Measurements from ENCODE around the gene PYDC1.
A peak's percentile ranks its signal among the peaks of the same experiment; 100 is the strongest.
"Not testable (repeated sequence)": the region's sequence is repeated elsewhere in the genome, so short reads cannot be mapped to it uniquely, and the experiment has no call there.

Gene PYDC1

DNA sequence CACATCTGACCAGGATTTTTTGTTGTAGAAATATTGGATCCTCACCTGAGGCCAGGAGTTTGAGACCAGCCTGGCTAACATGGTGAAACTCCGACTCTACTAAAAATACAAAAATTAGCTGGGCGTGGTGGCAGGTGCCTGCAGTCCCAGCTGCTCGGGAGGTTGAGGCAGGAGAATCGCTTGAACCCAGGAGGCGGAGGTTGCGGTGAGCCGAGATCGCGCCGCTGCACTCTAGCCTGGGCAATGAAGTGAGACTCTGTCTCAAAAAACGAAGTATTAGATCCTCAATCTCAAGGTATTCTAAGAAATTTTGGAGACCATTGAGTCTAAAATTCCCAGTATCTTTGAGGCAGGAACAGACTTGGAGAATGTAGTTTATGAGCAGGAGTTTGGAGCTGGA, 21.1 kb downstream of the PYDC1 start:
- DNase-seq: not testable (repeated sequence)

DNA sequence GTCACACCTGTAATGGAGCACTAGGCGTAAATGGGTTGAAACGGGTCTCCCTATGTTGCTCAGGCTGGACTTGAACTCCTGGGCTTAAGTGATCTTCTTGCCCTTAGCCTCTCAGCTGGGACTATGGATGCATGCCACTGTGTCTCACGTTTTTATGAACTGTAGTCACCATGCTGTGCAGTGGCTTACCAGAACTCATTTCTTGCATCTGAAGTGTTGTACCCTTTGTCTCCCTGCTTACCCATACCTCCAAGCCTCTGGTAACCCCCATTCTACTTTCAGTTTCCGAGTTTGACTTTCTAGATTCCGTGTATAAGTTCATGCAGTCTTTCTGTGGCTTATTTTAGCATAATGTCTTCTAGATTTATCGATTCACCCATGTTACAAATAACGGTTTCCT, 22.0 kb downstream of the PYDC1 start:
- DNase-seq: no peak

DNA sequence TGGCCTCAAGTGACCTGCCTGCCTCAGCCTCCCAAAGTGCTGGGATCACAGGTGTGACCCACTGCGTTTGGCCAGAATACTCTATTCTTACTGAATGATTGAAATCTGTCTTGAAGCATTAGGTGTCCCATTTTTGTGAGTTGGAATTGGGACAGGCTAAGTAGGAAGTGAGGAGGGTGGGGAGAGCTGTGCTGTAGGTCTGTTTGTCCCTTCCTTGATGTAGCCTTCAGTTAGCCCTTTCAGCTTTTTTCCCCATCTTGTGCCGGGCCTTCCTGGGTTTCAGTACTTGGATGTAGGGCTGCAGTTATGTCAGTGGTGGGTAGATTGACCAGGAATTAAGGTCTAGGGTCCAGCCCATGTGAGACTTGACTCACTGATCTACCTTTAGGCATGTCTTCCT, 23.1 kb downstream of the PYDC1 start:
- DNase-seq: no peak

DNA sequence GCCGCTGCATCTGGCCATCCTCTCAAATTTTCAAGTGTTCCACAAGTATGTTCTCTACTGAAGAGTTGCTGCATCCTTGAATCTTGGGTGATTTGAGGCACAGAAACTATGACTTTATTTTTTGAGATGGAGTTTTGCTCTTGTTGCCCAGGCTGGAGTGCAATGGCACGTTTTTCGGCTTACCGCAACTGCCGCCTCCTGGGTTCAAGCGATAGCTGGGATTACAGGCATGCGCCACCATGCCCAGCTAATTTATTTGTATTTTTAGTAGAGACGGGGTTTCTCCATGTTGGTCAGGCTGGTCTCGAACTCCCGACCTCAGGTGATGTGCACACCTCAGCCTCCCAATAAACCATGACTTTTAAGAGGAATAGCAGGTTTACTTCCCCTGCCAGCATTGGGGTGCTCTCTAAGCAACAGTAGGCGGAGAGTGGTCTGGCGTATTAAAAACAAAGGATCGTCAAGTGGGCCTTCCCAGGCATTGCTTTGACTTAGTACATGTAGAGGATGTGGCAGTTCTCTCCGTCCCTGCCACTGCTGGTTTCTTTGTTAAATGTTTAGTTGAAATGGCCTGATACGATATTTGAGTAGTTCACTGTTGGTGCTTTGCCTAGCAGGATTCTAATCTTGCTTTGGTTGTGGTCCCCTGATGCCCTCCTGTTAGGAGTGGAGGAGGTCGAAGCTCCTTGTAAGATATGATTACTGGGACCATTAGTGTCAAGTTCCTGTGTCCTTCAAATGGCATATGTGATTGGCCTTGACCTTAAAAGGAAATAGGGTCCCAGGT, 23.9 kb downstream of the PYDC1 start:
- no peak for DNase-seq

DNA sequence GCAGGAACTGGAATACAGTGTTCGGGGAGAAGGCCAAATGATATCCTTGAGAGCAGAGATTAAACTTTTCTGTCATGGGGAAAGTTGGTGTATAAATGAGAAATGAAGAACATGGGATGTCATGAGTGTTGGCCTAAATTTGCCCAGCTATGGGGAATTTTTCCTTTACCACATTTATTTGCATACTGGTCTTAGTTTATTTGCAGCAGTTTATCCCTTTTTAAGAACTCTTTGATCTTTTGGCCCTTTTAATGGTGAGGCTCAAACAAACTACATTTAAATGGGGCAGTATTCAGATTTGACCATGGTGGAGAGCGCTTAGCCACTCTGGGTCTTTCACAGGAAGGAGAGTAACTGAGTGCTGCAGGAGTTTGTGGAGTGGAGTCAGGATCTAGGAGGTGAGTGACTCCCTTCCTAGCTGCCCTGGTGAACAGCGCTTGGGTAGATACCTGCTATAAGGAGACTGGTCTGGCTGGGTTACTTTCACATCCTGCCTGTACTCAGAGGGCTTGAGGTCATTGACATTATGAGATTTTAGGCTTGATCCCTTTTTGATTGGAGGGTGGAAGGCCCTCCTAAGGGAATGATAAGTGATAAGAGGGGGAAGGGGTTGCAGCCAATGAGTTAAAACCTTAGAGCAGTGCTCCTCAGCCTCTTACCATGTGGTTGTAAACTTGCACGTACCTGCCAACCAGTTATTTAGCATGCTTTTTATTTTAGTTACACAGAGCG, 25.1 kb downstream of the PYDC1 start:
- DNase-seq: no peak

DNA sequence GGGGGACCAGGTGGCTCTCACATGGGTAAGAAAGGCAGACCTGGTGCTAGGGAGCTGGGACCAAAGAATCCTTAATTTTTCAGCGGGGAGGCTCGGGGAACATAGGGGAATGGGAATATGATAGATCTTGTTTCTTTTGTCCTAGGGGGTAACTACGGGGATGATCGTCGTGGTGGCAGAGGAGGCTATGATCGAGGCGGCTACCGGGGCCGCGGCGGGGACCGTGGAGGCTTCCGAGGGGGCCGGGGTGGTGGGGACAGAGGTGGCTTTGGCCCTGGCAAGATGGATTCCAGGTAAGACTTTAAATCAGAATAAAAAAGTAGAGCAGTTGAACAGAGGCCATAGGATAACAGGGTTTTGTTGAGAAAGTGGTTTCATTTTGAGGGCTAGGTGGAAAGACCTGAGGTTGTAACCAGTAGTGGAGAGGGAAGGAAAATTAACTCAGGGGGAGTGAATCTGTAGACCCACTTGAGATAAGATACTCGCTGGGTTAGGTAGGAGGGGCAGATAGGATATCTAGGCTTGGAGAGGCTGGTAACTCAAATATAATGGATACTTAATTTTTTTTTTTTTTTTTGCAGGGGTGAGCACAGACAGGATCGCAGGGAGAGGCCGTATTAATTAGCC, 26.0 kb downstream of the PYDC1 start:
- DNase-seq: no peak

DNA sequence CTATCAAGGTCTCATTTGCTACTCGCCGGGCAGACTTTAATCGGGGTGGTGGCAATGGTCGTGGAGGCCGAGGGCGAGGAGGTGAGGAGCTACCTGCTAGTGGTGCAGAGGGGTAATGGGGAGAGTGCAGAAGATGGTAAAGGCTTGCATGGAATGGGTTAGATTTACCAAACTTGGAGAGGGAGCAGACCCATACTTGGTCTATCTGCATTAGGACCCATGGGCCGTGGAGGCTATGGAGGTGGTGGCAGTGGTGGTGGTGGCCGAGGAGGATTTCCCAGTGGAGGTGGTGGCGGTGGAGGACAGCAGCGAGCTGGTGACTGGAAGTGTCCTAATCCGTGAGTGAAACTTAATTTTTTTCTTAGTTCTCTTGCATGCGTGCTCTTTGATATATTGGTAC, 26.9 kb downstream of the PYDC1 start:
- DNase-seq: no peak

DNA sequence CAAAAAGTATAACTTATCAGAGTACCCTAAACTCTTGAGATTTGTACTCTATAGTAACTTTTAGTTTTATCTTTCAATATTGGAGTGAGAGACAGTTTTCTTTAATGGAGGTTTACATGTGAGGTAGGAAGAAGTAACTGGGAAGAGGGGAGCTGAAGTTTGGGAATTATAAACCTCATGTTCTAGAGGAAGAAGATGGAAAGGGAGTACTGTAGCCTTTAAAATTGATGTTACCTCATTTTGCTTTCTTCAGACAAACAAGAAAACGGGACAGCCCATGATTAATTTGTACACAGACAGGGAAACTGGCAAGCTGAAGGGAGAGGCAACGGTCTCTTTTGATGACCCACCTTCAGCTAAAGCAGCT, 27.5 kb downstream of the PYDC1 start:
- DNase-seq: no peak

DNA sequence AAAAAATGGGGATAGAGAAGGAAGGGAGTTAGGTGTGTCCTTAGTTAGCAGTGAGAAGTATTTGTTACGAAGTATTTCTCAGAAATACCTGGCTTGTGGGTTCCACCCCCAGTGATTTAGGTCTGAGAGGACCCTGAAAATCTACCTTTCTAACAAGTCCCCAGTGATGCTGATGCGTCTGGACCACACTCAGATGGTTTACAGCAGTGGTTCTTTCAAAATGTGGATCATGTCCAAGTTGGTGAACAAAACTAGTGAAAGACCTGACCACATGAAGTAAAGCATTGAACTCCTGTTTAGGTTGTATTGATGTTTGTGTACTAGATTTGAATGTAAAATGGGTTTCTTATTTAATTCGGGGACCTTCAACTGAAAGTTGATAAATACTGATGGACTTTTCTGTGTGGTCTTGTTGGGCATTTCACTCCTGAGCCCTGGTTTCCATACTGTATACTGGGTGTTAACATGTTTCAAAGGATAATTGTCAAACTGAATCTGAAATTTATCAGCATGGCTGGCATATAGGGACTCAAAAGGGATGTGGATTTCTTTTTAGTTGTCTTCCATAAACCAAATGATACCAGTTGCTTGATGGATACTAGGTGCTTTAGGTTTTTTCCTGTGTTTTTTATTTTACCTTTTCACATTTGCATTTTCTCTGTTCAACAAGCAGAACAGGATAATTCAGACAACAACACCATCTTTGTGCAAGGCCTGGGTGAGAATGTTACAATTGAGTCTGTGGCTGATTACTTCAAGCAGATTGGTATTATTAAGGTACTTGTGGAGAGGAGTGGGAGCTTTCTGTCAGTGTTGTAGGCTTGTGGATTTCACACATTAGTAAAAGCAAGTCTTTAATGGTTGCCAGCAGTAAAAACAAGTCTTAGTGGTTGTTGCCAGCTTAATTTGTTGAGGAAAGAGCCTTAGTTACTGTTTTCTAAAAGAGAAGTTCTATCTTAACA, 28.2 kb downstream of the PYDC1 start:
- DNase-seq: no peak

DNA sequence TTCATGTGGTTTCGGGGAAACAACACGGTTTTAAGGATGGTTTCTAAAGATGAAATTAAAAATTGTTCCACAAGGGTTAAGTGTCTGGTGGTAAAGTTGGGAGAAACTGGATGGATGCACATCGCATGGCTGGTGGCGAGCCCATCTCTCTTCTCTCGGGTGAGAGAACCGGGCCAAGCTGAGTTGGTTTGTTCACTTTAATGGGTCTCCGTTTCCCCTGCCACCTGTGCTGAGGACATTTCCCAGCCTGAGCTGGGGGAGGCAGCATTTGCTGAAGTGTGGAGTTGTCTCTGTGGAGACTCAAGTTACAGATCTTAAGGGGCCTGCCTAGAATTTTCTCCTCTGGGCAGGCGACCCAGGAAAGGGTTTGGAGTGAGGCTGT, 29.1 kb downstream of the PYDC1 start:
- no peak for DNase-seq

DNA sequence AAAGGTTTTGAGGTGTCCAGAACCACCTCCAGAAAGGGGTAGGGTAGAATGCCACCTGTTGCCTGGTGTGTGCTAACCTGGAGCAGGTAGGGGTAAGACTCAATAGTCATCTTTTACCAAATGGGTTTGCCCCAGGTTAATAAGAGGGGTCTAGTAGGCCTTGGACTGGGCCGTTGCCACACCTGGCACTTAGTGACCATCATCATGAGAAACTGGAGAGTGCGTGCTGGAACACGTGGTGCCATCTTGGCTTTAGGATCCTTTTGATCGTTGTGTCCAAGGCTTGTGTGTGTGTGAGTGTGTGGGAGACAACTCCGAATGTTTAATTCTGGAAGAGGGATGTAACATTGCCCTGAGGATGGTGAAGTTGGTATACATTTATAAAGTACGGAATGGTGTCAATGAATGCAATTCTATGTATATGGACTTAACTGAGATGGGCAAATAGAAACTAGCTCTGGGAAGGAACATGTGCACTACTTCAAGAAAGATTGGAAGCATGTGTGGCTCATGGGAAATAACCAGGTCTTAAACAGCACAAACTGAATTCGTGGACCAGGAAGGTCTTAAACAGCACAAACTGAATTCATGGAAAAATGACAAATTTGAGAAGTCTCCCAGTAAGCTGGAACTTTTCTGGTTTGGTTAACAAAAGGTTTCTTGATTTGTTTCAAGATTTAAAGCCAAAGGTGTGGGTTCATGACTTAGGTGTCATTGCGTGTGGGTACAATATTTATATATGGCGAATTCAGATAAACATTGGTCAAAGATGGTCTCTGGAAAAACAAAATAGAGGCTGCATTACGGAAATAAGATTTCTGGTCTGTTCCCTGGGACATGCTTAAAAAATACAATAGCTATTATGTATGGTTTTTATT, 29.8 kb downstream of the PYDC1 start:
- no peak for DNase-seq

DNA sequence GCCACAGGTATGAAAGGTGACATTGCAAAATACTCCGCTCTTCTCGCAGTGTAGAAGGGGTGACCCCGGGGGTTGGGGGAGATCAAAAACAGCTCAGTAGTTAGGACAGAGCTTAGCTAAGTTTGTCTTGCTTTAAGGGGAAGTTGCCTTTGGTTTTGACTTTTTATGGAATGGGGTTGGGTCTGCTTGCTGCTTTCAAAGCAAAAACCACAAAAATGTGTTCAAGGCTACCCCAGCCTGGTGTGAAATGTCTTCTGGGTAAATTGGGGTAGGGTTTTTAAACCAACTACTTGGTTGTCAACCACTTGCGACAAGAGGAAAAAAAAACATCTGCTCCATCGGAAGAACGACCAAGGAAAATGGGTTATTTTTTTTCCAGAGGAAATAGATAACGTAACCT, 30.8 kb downstream of the PYDC1 start:
- DNase-seq: no peak

DNA sequence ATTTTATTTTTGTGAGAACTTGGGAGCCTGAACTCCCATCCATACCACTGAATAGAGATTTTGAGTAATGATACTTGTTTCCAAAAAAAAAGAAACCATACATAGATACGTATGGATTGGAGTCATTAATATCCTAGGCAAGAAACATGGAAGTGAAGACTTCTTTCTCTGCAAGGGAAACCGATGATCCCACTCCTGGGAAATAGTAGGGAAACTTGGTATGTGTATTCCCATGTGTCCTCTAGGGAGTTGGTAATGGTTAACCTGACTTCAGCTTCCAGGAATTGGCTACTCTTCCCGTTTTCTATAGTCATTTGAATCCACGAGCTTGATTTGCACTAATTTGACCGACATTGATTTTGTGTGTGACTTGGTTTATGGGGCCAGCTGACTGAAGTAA, 31.6 kb downstream of the PYDC1 start:
- DNase-seq: no peak

DNA sequence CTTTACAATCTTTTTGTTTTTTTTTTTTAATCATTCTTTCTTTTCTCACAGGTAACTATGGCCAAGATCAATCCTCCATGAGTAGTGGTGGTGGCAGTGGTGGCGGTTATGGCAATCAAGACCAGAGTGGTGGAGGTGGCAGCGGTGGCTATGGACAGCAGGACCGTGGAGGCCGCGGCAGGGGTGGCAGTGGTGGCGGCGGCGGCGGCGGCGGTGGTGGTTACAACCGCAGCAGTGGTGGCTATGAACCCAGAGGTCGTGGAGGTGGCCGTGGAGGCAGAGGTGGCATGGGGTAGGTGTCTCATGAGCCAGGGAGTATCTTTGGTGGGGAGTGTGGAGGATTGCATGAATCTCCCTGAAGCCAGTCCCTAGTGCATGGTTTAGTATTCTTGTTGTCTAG, 32.0 kb downstream of the PYDC1 start:
- no peak for DNase-seq

DNA sequence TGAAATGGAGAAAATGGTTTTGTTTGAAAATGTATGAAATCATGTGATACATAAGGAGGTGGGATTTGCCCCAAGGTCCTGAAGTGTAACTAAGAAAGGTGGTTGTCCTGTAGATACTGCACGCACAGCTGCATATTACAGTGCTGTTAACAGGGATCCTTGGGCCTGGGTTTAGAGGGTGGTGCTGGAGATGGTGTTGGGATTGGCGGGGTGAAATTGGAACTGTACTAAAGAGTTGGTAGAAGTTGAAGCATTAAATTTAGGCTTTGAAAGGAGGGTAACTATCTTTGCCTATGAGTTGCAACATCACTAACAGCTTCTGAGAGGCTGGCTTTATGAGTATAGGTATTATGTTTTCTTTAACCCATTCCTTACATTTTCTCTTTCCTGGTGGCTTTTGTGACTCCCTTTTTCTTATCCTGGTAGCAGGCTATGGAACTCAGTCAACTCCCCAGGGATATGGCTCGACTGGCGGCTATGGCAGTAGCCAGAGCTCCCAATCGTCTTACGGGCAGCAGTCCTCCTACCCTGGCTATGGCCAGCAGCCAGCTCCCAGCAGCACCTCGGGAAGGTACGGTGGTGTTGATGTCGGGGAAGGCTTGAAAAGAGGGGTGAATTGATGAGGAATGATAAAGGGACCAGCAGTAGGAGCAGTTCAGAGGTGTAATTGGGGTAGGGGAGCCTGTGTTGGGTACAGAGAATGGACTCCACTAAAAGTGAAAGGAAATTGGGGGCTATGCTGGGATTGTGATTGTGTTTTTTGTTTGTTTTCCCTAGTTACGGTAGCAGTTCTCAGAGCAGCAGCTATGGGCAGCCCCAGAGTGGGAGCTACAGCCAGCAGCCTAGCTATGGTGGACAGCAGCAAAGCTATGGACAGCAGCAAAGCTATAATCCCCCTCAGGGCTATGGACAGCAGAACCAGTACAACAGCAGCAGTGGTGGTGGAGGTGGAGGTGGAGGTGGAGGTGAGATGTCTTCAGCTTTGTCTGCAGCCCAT, 33.2 kb downstream of the PYDC1 start:
- no peak for DNase-seq

DNA sequence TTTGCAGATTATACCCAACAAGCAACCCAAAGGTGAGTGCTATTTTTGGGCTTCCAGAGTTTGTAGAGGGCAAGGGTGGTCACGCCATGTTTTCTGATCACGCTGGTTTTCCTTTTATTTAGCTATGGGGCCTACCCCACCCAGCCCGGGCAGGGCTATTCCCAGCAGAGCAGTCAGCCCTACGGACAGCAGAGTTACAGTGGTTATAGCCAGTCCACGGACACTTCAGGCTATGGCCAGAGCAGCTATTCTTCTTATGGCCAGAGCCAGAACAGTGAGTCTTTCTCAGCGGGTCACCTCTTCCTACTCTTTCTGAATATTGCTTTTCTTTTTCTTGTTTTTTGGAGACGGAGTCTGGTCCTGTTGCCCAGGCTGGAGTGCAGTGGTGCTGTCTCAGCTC, 34.5 kb downstream of the PYDC1 start:
- DNase-seq: no peak

DNA sequence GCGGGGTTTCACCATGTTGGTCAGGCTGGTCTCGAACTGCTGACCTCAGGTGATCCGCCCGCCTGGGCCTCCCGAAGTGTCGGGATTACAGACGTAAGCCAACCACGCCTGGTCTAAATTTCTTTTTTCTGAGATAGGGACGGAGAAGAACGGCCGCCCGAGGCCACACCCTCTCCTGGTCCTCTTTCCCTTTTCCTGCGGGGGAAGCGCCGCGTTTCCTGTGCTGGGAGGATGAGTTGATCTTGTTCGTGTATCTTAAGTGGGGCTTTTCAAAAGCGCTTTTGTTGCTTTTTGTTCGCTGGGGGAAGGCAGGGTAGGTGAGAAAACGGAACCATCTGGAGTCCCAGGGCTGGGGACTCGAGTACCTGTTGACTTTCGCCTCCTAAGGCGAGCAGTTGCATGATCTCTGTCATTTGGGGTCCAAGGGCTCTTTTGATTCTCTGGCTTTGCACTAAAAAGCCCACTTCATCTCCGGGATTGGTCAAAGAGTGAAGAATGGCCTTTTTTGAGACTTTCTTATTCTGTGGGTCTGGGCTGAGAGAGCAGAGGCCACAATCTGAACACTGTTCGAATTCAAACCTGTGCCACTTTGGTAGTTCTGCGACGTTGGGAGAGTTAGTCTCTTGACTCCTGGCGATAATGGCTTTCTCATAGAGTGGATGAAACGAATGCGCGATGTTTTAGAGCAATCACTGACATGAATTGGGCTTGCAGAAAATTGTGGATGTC, 35.7 kb downstream of the PYDC1 start:
- DNase-seq: no peak

DNA sequence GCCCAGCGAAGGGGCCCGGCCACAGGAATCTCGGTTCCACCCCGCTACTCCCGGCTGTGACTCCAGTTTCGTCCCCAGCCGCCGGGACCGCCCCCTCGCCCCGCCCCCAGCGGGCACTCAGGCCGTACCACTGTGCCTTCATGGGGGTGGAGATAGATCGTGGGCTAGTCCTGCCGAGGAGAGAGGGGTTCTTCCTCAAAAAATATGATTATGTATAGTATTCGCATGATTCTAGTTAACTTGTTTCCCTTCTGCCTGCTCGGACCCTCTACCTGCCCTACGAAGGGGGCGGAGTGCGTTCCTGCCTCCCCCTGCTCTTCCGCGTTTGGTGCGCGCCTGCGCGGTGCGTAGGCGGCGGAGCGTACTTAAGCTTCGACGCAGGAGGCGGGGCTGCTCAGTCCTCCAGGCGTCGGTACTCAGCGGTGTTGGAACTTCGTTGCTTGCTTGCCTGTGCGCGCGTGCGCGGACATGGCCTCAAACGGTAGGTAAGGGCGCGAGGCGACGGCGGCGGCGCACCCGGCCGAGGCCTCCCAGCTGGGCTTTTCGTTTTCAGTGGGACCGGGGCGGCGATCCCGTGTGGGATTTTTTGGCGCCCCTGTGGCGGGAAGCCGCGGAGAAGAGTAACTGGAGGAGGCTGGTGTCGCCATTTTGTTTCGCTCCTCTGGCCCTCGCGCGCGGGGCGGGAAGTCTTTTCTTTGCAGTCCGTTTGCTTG, 37.0 kb downstream of the PYDC1 start, which contains the start of gene FUS:
FUS (plus strand) TSS at position 393 of the 713 bp plus-strand sequence; CDS start at position 469, 76 bp downstream.
- DNase-seq: peak; percentile 72 to 92

DNA sequence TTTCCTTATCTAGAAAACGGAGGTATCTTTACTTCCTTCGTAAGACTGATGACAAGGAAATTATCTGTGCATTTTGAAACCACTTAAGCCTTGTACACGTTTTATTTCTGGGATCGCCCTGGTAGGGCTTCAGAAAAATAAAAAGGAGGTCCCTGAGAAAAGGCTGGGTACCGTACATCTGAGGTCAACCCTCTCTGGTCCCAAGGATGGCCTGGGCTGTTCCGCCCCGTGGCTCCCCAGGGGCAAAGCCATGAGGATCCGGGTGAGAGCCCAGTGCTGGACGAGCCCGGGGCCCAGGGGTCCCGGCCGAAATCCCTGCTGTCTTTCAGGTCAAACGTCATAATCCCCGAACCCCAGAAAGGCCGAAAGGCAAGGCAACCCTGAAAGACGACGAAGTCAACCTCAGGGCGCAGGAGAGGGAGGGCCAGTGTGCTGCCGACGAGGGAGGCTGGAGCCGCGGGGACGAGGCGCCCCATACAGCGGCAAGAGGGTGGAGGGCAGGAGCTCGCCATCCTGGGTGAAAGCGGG, 37.7 kb downstream of the PYDC1 start:
- peak in 1 of 2 experiments; percentile 42 for DNase-seq

Measured in NCI-H526 (cell line).